ENCODE data around the gene THSD8. TPM values are rescaled to one million over a fixed set of nuclear protein-coding genes. Genes with fewer than 3 reads are reported as not detected.
"Not testable (repeated sequence)": the region's sequence is repeated elsewhere in the genome, so short reads cannot be mapped to it uniquely, and the experiment has no call there.

The THSD8 gene
- polyA plus RNA-seq, 1 donor: 3.8 TPM

- H3K9me3 ChIP-seq (ENCODE audit: control insufficient read depth, low read depth, low read length): peaks cover 17% of the 10 kb centered on the region
- no CpG with 5 or more reads among the region's 43 CpGs for WGBS (ENCODE audit: insufficient coverage, low lambda C conversion rate)
These were observed 38.5 kb downstream of the THSD8 start for GRCh38 chr19:12840091-12841079.

GRCh38 chr19:12841094-12841493 lies 39.2 kb downstream of the THSD8 start:
- peak; percentile 24 to 28 for DNase-seq
- H3K9me3 ChIP-seq (ENCODE audit: control insufficient read depth, low read depth, low read length): peaks cover 15% of the 10 kb centered on the region
- peaks cover 9% of the 10 kb centered on the region for H3K4me1 ChIP-seq (ENCODE audit: control insufficient read depth, insufficient read depth, low read length)
- H3K27me3 ChIP-seq (ENCODE audit: control insufficient read depth, insufficient read depth, low read length): peaks cover 77% of the 10 kb centered on the region
- no peak overlapping the region for H3K27ac ChIP-seq (ENCODE audit: low read length)
- no CpG with 5 or more reads among the region's 29 CpGs for WGBS (ENCODE audit: insufficient coverage, low lambda C conversion rate)
- no peaks in the 10 kb centered on the region for H3K36me3 ChIP-seq (ENCODE audit: control insufficient read depth, insufficient read depth, low read length)
- H3K4me3 ChIP-seq (ENCODE audit: low read length): peak overlapping the region; percentile 6

More at GRCh38 chr19:12840091-12841079, 38.5 kb downstream of the THSD8 start:
- peak; percentile 35 to 45 for DNase-seq
- H3K36me3 ChIP-seq (ENCODE audit: control insufficient read depth, insufficient read depth, low read length): no peaks in the 10 kb centered on the region
- H3K4me3 ChIP-seq (ENCODE audit: low read length): peak overlapping the region; percentile 6
- H3K27ac ChIP-seq (ENCODE audit: low read length): no peak overlapping the region
- peaks cover 9% of the 10 kb centered on the region for H3K4me1 ChIP-seq (ENCODE audit: control insufficient read depth, insufficient read depth, low read length)
- peaks cover 80% of the 10 kb centered on the region for H3K27me3 ChIP-seq (ENCODE audit: control insufficient read depth, insufficient read depth, low read length)

- Histone ChIP-seq H3K27ac (ENCODE audit: low read length) (no peak overlapping the region), H3K9me3 (ENCODE audit: control insufficient read depth, low read depth, low read length) (peaks cover 15% of the 10 kb centered on the region), H3K4me3 (ENCODE audit: low read length) (no peak overlapping the region), H3K4me1 (ENCODE audit: control insufficient read depth, insufficient read depth, low read length) (peaks cover 12% of the 10 kb centered on the region), H3K36me3 (ENCODE audit: control insufficient read depth, insufficient read depth, low read length) (no peaks in the 10 kb centered on the region), H3K27me3 (ENCODE audit: control insufficient read depth, insufficient read depth, low read length) (peaks cover 70% of the 10 kb centered on the region)
- WGBS (ENCODE audit: insufficient coverage, low lambda C conversion rate): no CpG with 5 or more reads among the region's 18 CpGs
- no peak for DNase-seq
These were observed 40.6 kb downstream of the THSD8 start for GRCh38 chr19:12842511-12842910.

- no CpG with 5 or more reads among the region's 11 CpGs for WGBS (ENCODE audit: insufficient coverage, low lambda C conversion rate)
- Histone ChIP-seq H3K27me3 (ENCODE audit: control insufficient read depth, insufficient read depth, low read length) (peaks cover 63% of the 10 kb centered on the region), H3K27ac (ENCODE audit: low read length) (no peak overlapping the region), H3K4me3 (ENCODE audit: low read length) (no peak overlapping the region), H3K36me3 (ENCODE audit: control insufficient read depth, insufficient read depth, low read length) (no peaks in the 10 kb centered on the region), H3K9me3 (ENCODE audit: control insufficient read depth, low read depth, low read length) (peaks cover 15% of the 10 kb centered on the region), H3K4me1 (ENCODE audit: control insufficient read depth, insufficient read depth, low read length) (peaks cover 16% of the 10 kb centered on the region)
- DNase-seq: no peak
These were observed 41.5 kb downstream of the THSD8 start for GRCh38 chr19:12843328-12843727.

GRCh38 chr19:12843999-12844732 lies 42.3 kb downstream of the THSD8 start:
- WGBS (ENCODE audit: insufficient coverage, low lambda C conversion rate): no CpG with 5 or more reads among the region's 3 CpGs
- peaks cover 16% of the 10 kb centered on the region for H3K4me1 ChIP-seq (ENCODE audit: control insufficient read depth, insufficient read depth, low read length)
- H3K27ac ChIP-seq (ENCODE audit: low read length): no peak overlapping the region
- DNase-seq: no peak
- peaks cover 55% of the 10 kb centered on the region for H3K27me3 ChIP-seq (ENCODE audit: control insufficient read depth, insufficient read depth, low read length)
- H3K9me3 ChIP-seq (ENCODE audit: control insufficient read depth, low read depth, low read length): peaks cover 10% of the 10 kb centered on the region
- no peaks in the 10 kb centered on the region for H3K36me3 ChIP-seq (ENCODE audit: control insufficient read depth, insufficient read depth, low read length)
- no peak overlapping the region for H3K4me3 ChIP-seq (ENCODE audit: low read length)

- H3K27ac ChIP-seq (ENCODE audit: low read length); H3K4me1 ChIP-seq (ENCODE audit: control insufficient read depth, insufficient read depth, low read length); DNase-seq; H3K36me3 ChIP-seq (ENCODE audit: control insufficient read depth, insufficient read depth, low read length); H3K4me3 ChIP-seq (ENCODE audit: low read length); H3K9me3 ChIP-seq (ENCODE audit: control insufficient read depth, low read depth, low read length): not testable (repeated sequence)
- no CpG with 5 or more reads among the region's 7 CpGs for WGBS (ENCODE audit: insufficient coverage, low lambda C conversion rate)
- peaks cover 31% of the 10 kb centered on the region for H3K27me3 ChIP-seq (ENCODE audit: control insufficient read depth, insufficient read depth, low read length)
These were observed 44.7 kb downstream of the THSD8 start for GRCh38 chr19:12846613-12847012.

GRCh38 chr19:12847159-12848139 lies 45.6 kb downstream of the THSD8 start:
- H3K4me3 ChIP-seq (ENCODE audit: low read length): no peak overlapping the region
- H3K9me3 ChIP-seq (ENCODE audit: control insufficient read depth, low read depth, low read length): no peaks in the 10 kb centered on the region
- peaks cover 8% of the 10 kb centered on the region for H3K4me1 ChIP-seq (ENCODE audit: control insufficient read depth, insufficient read depth, low read length)
- peaks cover 24% of the 10 kb centered on the region for H3K27me3 ChIP-seq (ENCODE audit: control insufficient read depth, insufficient read depth, low read length)
- H3K27ac ChIP-seq (ENCODE audit: low read length): no peak overlapping the region
- no CpG with 5 or more reads among the region's 69 CpGs for WGBS (ENCODE audit: insufficient coverage, low lambda C conversion rate)
- peak; percentile 81 to 82 for DNase-seq
- no peaks in the 10 kb centered on the region for H3K36me3 ChIP-seq (ENCODE audit: control insufficient read depth, insufficient read depth, low read length)

Other genes with a start within 250 kb of the THSD8 start
- gene ZNF490, start 191.3 kb upstream of the THSD8 start, polyA plus RNA-seq: 2.9 TPM
- gene ZNF791, start 191.1 kb upstream of the THSD8 start, polyA plus RNA-seq: 19.0 TPM
- gene MAN2B1, start 135.3 kb upstream of the THSD8 start, polyA plus RNA-seq: 51.5 TPM
- gene WDR83, start 135.3 kb upstream of the THSD8 start, polyA plus RNA-seq: 20.5 TPM
- gene DHPS, start 120.2 kb upstream of the THSD8 start, polyA plus RNA-seq: 97.7 TPM
- 0.33 TPM for gene GNG14, start 114.1 kb upstream of the THSD8 start, polyA plus RNA-seq
- 9.5 TPM for gene FBXW9, start 105.4 kb upstream of the THSD8 start, polyA plus RNA-seq
- 49.2 TPM for gene TNPO2, start 78.1 kb upstream of the THSD8 start, polyA plus RNA-seq
- gene TRIR, start 67.4 kb upstream of the THSD8 start, polyA plus RNA-seq: 219 TPM
- 64.0 TPM for gene GET3, start 64.6 kb upstream of the THSD8 start, polyA plus RNA-seq
- 0.10 TPM for gene BEST2, start 50.3 kb upstream of the THSD8 start, polyA plus RNA-seq
- gene HOOK2, start 26.5 kb upstream of the THSD8 start, polyA plus RNA-seq: 192 TPM
- 333 TPM for gene JUNB, start 10.6 kb upstream of the THSD8 start, polyA plus RNA-seq
- gene PRDX2, start 269 bp upstream of the THSD8 start, polyA plus RNA-seq: 271 TPM
- 20.3 TPM for gene RNASEH2A, start 4.5 kb downstream of the THSD8 start, polyA plus RNA-seq
- 1.6 TPM for gene RTBDN, start 32.5 kb downstream of the THSD8 start, polyA plus RNA-seq
- gene MAST1, start 36.4 kb downstream of the THSD8 start, polyA plus RNA-seq: 4.4 TPM
- gene DNASE2, start 79.4 kb downstream of the THSD8 start, polyA plus RNA-seq: 7.8 TPM
- 0.79 TPM for gene KLF1, start 85.1 kb downstream of the THSD8 start, polyA plus RNA-seq
- 25.4 TPM for gene GCDH, start 89.1 kb downstream of the THSD8 start, polyA plus RNA-seq
- gene SYCE2, start 117.2 kb downstream of the THSD8 start, polyA plus RNA-seq: 1.0 TPM
- gene FARSA, start 131.6 kb downstream of the THSD8 start, polyA plus RNA-seq: 55.0 TPM
- 723 TPM for gene CALR, start 136.5 kb downstream of the THSD8 start, polyA plus RNA-seq
- 91.8 TPM for gene RAD23A, start 143.8 kb downstream of the THSD8 start, polyA plus RNA-seq
- gene GADD45GIP1, start 155.2 kb downstream of the THSD8 start, polyA plus RNA-seq: 30.5 TPM
- 0.06 TPM for gene DAND5, start 167.5 kb downstream of the THSD8 start, polyA plus RNA-seq
- 20.2 TPM for gene NFIX, start 193.4 kb downstream of the THSD8 start, polyA plus RNA-seq